ENCODE results near the gene NECAP2. TPM values are rescaled to one million over a fixed set of nuclear protein-coding genes. Genes with fewer than 3 reads are reported as not detected.
"Not testable (repeated sequence)": the region's sequence is repeated elsewhere in the genome, so short reads cannot be mapped to it uniquely, and the experiment has no call there.

The NECAP2 gene
- total and polyA plus RNA-seq, 2 experiments from 2014 or later = 34.4 to 38.4 TPM

GRCh38 chr1:16498573-16499413 lies 58.3 kb downstream of the NECAP2 start:
- DNase-seq (ENCODE audit: low read depth in 1 of 2, low spot score in 1 of 2) = peak; percentile 93 to 97
- Histone ChIP-seq H3K36me3 (no peaks in the 10 kb centered on the region), H3K4me1 (ENCODE audit: low read depth) (no peaks in the 10 kb centered on the region), H3K27ac (peak overlapping the region; percentile 10), H3K4me3 (peak overlapping the region; percentile 41), H3K9me3 (ENCODE audit: low read depth) (no peaks in the 10 kb centered on the region), H3K27me3 (no peaks in the 10 kb centered on the region)
- TF ChIP-seq CTCF (IDR thresholded peaks at IDR 0.05; ENCODE audit: low read depth, low read length) = no peak

GRCh38 chr1:16500466-16500865 lies 59.9 kb downstream of the NECAP2 start:
- DNase-seq (ENCODE audit: low read depth in 1 of 2, low spot score in 1 of 2); H3K36me3 ChIP-seq; H3K9me3 ChIP-seq (ENCODE audit: low read depth); H3K27ac ChIP-seq; H3K4me1 ChIP-seq (ENCODE audit: low read depth); H3K4me3 ChIP-seq; H3K27me3 ChIP-seq: not testable (repeated sequence)

GRCh38 chr1:16500975-16501374 lies 60.5 kb downstream of the NECAP2 start:
- not testable (repeated sequence) for H3K4me1 ChIP-seq (ENCODE audit: low read depth); H3K27ac ChIP-seq; DNase-seq (ENCODE audit: low read depth in 1 of 2, low spot score in 1 of 2); H3K9me3 ChIP-seq (ENCODE audit: low read depth); H3K36me3 ChIP-seq; H3K27me3 ChIP-seq; H3K4me3 ChIP-seq

GRCh38 chr1:16501446-16501845 lies 60.9 kb downstream of the NECAP2 start:
- H3K4me1 ChIP-seq (ENCODE audit: low read depth); H3K27me3 ChIP-seq; H3K9me3 ChIP-seq (ENCODE audit: low read depth); H3K4me3 ChIP-seq; DNase-seq (ENCODE audit: low read depth in 1 of 2, low spot score in 1 of 2); H3K27ac ChIP-seq; H3K36me3 ChIP-seq: not testable (repeated sequence)

- no peak for TF ChIP-seq CTCF (IDR thresholded peaks at IDR 0.05; ENCODE audit: low read depth, low read length)
These were observed 63.0 kb downstream of the NECAP2 start for GRCh38 chr1:16503494-16503893.

GRCh38 chr1:16505870-16506269 lies 65.3 kb downstream of the NECAP2 start:
- H3K27me3 ChIP-seq; H3K4me3 ChIP-seq; DNase-seq (ENCODE audit: low read depth in 1 of 2, low spot score in 1 of 2); H3K9me3 ChIP-seq (ENCODE audit: low read depth); H3K36me3 ChIP-seq; H3K27ac ChIP-seq; H3K4me1 ChIP-seq (ENCODE audit: low read depth): not testable (repeated sequence)

More at GRCh38 chr1:16503494-16503893, 63.0 kb downstream of the NECAP2 start:
- H3K4me1 ChIP-seq (ENCODE audit: low read depth) = no peaks in the 10 kb centered on the region
- H3K36me3 ChIP-seq = no peaks in the 10 kb centered on the region
- H3K4me3 ChIP-seq = no peak overlapping the region
- H3K9me3 ChIP-seq (ENCODE audit: low read depth) = no peaks in the 10 kb centered on the region
- no peak for DNase-seq (ENCODE audit: low read depth in 1 of 2, low spot score in 1 of 2)
- no peaks in the 10 kb centered on the region for H3K27me3 ChIP-seq
- H3K27ac ChIP-seq = no peak overlapping the region

GRCh38 chr1:16506364-16507136 lies 66.0 kb downstream of the NECAP2 start:
- not testable (repeated sequence) for H3K4me1 ChIP-seq (ENCODE audit: low read depth); H3K27me3 ChIP-seq; H3K4me3 ChIP-seq; H3K9me3 ChIP-seq (ENCODE audit: low read depth); H3K36me3 ChIP-seq
- peak overlapping the region; percentile 14 for H3K27ac ChIP-seq
- peak in 1 of 2 donors; percentile 35 for DNase-seq (ENCODE audit: low read depth in 1 of 2, low spot score in 1 of 2)

GRCh38 chr1:16508861-16509445 lies 68.4 kb downstream of the NECAP2 start:
- DNase-seq (ENCODE audit: low read depth in 1 of 2, low spot score in 1 of 2) = peak; percentile 28 to 47
- not testable (repeated sequence) for H3K36me3 ChIP-seq

More at GRCh38 chr1:16508861-16509445, 68.4 kb downstream of the NECAP2 start:
- not testable (repeated sequence) for H3K4me3 ChIP-seq; H3K27me3 ChIP-seq; H3K27ac ChIP-seq; H3K9me3 ChIP-seq (ENCODE audit: low read depth); H3K4me1 ChIP-seq (ENCODE audit: low read depth)

Other genes with a start within 250 kb of the NECAP2 start
- gene ARHGEF19, start 228.1 kb upstream of the NECAP2 start, total RNA-seq = 3.5 and 4.0 TPM in 2 replicates
- gene ARHGEF19, start 228.1 kb upstream of the NECAP2 start, polyA plus RNA-seq = 6.7 and 11.6 TPM in 2 replicates
- 20.5 and 26.5 TPM in 2 replicates for gene CPLANE2, start 203.5 kb upstream of the NECAP2 start, total RNA-seq
- gene CPLANE2, start 203.5 kb upstream of the NECAP2 start, polyA plus RNA-seq = 7.2 and 9.1 TPM in 2 replicates
- gene FBXO42, start 88.2 kb upstream of the NECAP2 start, total RNA-seq = 28.6 and 34.7 TPM in 2 replicates
- gene FBXO42, start 88.2 kb upstream of the NECAP2 start, polyA plus RNA-seq = 37.7 and 40.8 TPM in 2 replicates
- gene SZRD1, start 73.5 kb upstream of the NECAP2 start, total RNA-seq = 75.9 and 81.7 TPM in 2 replicates
- 53.1 and 58.5 TPM in 2 replicates for gene SZRD1, start 73.5 kb upstream of the NECAP2 start, polyA plus RNA-seq
- 0.18 TPM in 1 of 2 replicates, not detected in the other for gene SPATA21, start 3.3 kb upstream of the NECAP2 start, total RNA-seq
- not detected in 2 replicates for gene SPATA21, start 3.3 kb upstream of the NECAP2 start, polyA plus RNA-seq
- gene RNU1-1, start 73.6 kb downstream of the NECAP2 start, total RNA-seq = under 0.01 TPM in 2 replicates
- 3.8 TPM in 1 of 2 replicates, not detected in the other for gene RNU1-1, start 73.6 kb downstream of the NECAP2 start, polyA plus RNA-seq
- 32.7 and 42.8 TPM in 2 replicates for gene NBPF1, start 172.8 kb downstream of the NECAP2 start, total RNA-seq
- gene NBPF1, start 172.8 kb downstream of the NECAP2 start, polyA plus RNA-seq = 52.1 and 57.6 TPM in 2 replicates
- under 0.01 TPM in 2 replicates for gene RNU1-3, start 226.2 kb downstream of the NECAP2 start, total RNA-seq
- gene RNU1-3, start 226.2 kb downstream of the NECAP2 start, polyA plus RNA-seq = 3.8 TPM in 1 of 2 replicates, not detected in the other